Coronary artery (tissue), 2 donors: Measurements from ENCODE around the gene RHBDL2.

Experiments
- DNase-seq: peaks from one replicate; pipeline ENCODE4 v3.0.0-alpha.2; 2017; ENCODE audit warnings: low spot score
- H3K27ac ChIP-seq, 2 donors: fragments of 200-600 bp; sonication (generic); one replicate each; pipeline ENCODE4 v1.5.1; 2016 to 2019
- H3K4me3 ChIP-seq: fragments of 200-600 bp; sonication (generic); 2 replicates; pipeline ENCODE4 v1.5.1; 2016; ENCODE audit warnings: mild to moderate bottlenecking, moderate library complexity
- TF ChIP-seq, protein P1 (sequence below): fragments of 200-600 bp; sonication (generic); IDR thresholded peaks from one replicate; pipeline ENCODE4 v1.5.1; 2019; ENCODE audit warnings: antibody characterized with exemption

Gene RHBDL2

DNA sequence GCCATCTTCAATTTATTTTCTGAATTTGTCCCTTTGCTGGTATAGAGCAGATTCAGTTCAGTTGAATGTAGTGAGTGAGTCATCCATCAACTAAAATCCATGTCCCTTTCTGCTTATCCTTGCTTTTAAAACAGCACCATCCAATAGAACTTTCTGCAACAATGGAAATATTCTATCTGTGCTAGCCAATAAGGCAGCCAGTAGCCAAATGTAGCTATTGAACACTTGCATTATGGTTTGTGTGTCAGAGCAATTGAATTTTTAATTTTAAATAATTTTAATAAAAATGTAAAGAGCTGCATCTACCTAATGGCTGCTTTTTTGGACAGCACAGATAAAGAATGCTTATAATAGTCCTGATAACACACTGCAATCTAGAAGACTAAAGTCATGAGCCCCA lies 60.1 kb downstream of the RHBDL2 start, which contains the start of gene GJA9:
Gene GJA9, minus strand, starts transcription at position 101 of the 400 bp plus-strand sequence. CDS start 5,489 bp downstream, outside the sequence.
- Histone ChIP-seq H3K4me3 (no peak within 1 kb of the TSS), H3K27ac (no peak within 1 kb of the TSS)
- no peak for DNase-seq
- TF ChIP-seq, protein P1, sequence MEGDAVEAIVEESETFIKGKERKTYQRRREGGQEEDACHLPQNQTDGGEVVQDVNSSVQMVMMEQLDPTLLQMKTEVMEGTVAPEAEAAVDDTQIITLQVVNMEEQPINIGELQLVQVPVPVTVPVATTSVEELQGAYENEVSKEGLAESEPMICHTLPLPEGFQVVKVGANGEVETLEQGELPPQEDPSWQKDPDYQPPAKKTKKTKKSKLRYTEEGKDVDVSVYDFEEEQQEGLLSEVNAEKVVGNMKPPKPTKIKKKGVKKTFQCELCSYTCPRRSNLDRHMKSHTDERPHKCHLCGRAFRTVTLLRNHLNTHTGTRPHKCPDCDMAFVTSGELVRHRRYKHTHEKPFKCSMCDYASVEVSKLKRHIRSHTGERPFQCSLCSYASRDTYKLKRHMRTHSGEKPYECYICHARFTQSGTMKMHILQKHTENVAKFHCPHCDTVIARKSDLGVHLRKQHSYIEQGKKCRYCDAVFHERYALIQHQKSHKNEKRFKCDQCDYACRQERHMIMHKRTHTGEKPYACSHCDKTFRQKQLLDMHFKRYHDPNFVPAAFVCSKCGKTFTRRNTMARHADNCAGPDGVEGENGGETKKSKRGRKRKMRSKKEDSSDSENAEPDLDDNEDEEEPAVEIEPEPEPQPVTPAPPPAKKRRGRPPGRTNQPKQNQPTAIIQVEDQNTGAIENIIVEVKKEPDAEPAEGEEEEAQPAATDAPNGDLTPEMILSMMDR, result no peak

DNA sequence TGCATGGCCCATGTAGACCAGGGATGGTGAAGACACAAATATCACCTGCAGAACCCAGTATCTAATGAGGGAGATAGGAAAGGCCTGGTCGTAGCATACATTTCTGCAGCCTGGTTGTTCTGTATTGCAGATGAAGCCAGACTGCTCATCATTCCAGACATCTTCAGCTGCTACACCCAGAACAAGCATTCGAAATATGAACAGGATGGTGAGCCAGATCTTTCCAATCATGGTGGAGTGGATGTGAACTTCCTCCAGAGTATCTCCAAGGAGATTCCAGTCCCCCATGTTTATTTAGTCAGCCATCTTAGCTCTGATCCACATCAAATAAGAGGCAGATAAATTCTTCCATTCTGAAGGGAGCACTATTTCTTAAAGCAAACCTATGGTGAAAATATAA lies 65.8 kb downstream of the RHBDL2 start:
- no peak for DNase-seq
- TF ChIP-seq, protein P1, result no peak

DNA sequence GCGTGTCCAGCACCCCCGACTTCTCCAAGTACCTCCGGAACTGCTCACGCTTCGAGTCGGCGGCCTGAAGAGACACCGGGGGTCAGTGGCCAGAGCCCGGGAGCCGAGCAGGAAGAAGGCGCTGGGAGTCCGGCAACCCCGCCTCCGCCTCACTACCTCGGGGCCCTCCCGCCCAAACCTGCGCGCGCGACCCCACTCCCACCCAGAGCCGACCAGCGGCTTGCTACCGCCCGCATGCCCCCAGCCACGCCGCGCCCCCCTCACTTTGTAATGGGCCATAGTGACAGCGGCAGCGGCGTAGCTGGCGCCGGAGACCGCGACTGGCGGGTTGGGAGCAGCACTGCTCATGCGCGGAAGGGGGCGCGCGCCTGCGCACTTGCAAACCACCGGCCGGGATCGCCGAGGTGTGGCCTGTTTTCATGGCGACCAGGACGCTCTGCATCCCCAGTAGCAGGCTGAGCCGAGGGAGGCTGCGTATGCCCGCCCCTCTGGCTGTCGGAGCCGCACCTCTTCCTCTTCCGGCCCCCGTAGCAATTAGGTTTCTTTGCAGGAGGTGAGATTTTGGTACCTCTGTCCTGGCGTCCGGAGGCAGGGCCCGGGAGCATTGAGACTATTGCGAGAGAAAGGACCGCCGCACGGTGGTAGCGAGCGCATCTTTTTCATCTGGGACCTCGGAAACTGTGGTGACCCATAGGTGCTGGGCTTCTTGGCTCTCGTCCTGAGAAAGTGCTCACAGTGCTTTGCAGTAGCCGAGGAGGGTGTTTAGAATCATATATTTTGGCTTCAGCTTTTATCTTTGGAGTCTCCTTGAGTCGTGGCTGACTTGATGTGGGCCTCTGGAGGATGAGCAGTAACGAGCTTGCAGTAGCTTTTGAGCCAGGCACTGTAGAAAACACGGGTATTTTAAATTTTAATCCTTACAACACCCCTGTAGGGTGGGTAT lies 68.3 kb downstream of the RHBDL2 start, which contains the start of gene MYCBP:
Gene MYCBP, minus strand, starts transcription at position 322 of the 943 bp plus-strand sequence. Its CDS starts 43 bp downstream, at position 279.
- peak within 1 kb of the TSS; percentile 85 for H3K4me3 ChIP-seq
- peak within 1 kb of the TSS in 1 of 2 donors; percentile 71 for H3K27ac ChIP-seq
- DNase-seq, result peak; percentile 96
- TF ChIP-seq, protein P1, result no peak

More for the DNA sequence above, 65.8 kb downstream of the RHBDL2 start:
- Histone ChIP-seq H3K4me3 (no peak overlapping the region), H3K27ac (no peak overlapping the region)

DNA sequence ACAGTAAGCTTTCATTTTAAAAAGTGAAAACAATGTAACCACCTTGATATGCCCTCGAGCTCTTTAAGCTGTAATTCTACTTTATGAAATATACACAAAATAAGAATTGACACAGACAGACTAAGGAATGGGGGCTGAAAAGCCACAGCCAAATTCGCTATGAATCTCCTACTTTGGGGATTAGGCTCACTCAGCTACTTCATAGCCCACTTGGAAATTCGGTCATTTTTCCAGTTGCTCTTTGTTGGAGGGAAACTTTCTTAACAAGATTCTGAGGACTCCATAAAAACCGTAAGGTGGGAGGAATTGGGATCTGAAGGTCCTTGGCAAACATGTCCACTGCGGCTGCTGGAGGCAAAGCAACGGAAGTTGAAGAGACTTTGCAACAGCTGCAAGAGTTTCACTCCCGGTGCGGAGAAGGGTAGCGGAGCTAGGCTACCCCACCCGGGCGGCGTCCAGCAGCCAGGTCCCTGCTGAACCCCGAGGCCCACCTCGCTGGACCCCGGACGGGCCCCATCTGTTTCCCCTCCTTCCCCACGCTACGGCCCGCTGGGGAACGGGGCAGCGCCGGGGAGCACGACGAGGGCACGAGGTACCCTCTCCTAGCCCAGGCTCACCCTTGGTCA lies 69.1 kb downstream of the RHBDL2 start:
- TF ChIP-seq, protein P1, result no peak
- no peak for DNase-seq
- peak overlapping the region; percentile 85 for H3K4me3 ChIP-seq
- peak overlapping the region in 1 of 2 donors; percentile 71 for H3K27ac ChIP-seq

DNA sequence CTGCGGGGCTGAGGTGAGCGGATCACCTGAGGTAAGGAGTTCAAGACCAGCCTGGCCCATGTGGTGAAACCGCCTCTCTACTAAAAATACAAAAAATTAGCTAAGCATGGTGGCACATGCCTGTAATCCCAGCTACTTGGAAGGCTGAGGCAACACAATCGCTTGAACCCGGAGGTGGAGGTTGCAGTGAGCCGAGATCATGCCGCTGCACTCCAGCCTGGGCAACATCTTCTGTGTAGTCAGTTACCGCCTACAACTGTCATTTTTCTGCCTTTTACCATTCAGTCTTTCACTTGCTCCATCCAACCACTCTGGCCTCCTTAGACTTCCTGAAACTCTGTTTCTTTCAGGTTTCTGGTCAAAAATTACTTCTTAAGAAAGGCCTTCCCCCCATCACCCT lies 70.6 kb downstream of the RHBDL2 start:
- TF ChIP-seq, protein P1, result no peak
- DNase-seq, result no peak
- Histone ChIP-seq H3K27ac (no peak overlapping the region), H3K4me3 (no peak overlapping the region)

DNA sequence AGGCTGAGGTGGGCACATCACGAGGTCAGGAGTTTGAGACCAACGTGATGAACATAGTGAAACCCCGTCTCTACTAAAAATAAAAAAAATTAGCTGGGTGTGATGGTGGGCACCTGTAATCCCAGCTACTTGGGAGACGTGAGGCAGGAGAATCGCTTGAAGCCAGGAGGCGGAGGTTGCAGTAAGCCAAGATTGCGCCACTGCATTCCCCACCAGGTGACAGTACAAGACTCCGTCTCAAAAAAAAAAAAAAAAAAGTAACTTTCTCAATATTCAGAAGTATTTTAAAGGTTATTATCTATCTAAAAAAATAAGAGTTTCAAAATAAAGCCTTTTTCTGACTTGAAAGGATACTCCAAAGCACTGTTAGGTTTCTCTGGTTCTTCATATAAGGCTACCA lies 74.4 kb downstream of the RHBDL2 start:
- TF ChIP-seq, protein P1, result no peak
- no peak for DNase-seq
- Histone ChIP-seq H3K27ac (no peak overlapping the region), H3K4me3 (no peak overlapping the region)
